AG08395 (cell line): Measurements from ENCODE around the gene KLHL14.
"Not testable (repeated sequence)": the region's sequence is repeated elsewhere in the genome, so short reads cannot be mapped to it uniquely, and the experiment has no call there.

Source experiments
- DNase-seq: peaks from one replicate; pipeline ENCODE4 v3.0.0; 2012; ENCODE audit warnings: mixed read lengths, low spot score

KLHL14 gene

GRCh38 chr18:32722279-32722678, 50.5 kb downstream of the KLHL14 start:
- DNase-seq, result no peak

GRCh38 chr18:32717126-32717525, 55.7 kb downstream of the KLHL14 start:
- DNase-seq, result no peak

- DNase-seq, result peak; percentile 38
Measured at GRCh38 chr18:32714571-32715148, 58.2 kb downstream of the KLHL14 start.

- DNase-seq, result no peak
Measured at GRCh38 chr18:32712860-32713259, 60.0 kb downstream of the KLHL14 start.

- DNase-seq, result no peak
Measured at GRCh38 chr18:32711862-32712261, 61.0 kb downstream of the KLHL14 start.

- no peak for DNase-seq
Measured at GRCh38 chr18:32707586-32707985, 65.2 kb downstream of the KLHL14 start.

GRCh38 chr18:32707147-32707546, 65.7 kb downstream of the KLHL14 start:
- DNase-seq, result no peak

- no peak for DNase-seq
Measured at GRCh38 chr18:32701313-32701712, 71.5 kb downstream of the KLHL14 start.

- no peak for DNase-seq
Measured at GRCh38 chr18:32698153-32698552, 74.7 kb downstream of the KLHL14 start.

GRCh38 chr18:32696376-32696775, 76.4 kb downstream of the KLHL14 start:
- DNase-seq, result no peak

- DNase-seq, result no peak
Measured at GRCh38 chr18:32695534-32695933, 77.3 kb downstream of the KLHL14 start.

GRCh38 chr18:32688821-32689220, 84.0 kb downstream of the KLHL14 start:
- DNase-seq, result no peak

- DNase-seq, result no peak
Measured at GRCh38 chr18:32684940-32685339, 87.9 kb downstream of the KLHL14 start.

- DNase-seq, result no peak
Measured at GRCh38 chr18:32684096-32684495, 88.7 kb downstream of the KLHL14 start.

GRCh38 chr18:32683044-32683443, 89.8 kb downstream of the KLHL14 start:
- no peak for DNase-seq

- no peak for DNase-seq
Measured at GRCh38 chr18:32677578-32677977, 95.2 kb downstream of the KLHL14 start.

GRCh38 chr18:32674491-32674890, 98.3 kb downstream of the KLHL14 start:
- no peak for DNase-seq

- no peak for DNase-seq
Measured at GRCh38 chr18:32672398-32672797, 100.4 kb downstream of the KLHL14 start.

- DNase-seq, result no peak
Measured at GRCh38 chr18:32670727-32671126, 102.1 kb downstream of the KLHL14 start.

- no peak for DNase-seq
Measured at GRCh38 chr18:32669549-32670165, 103.2 kb downstream of the KLHL14 start.

GRCh38 chr18:32668956-32669355, 103.9 kb downstream of the KLHL14 start:
- DNase-seq, result no peak

GRCh38 chr18:32661486-32662299, 111.1 kb downstream of the KLHL14 start:
- no peak for DNase-seq

GRCh38 chr18:32654507-32654906, 118.3 kb downstream of the KLHL14 start:
- DNase-seq, result not testable (repeated sequence)
